NOMO-1 treated with DMSO at 0.1 percent for 48 hours (cell line): Measurements from ENCODE around the gene PTGFRN.
"Not testable (repeated sequence)": the region's sequence is repeated elsewhere in the genome, so short reads cannot be mapped to it uniquely, and the experiment has no call there.

Source experiments
- DNase-seq: peaks from one replicate; lab custom pipeline; 2025; ENCODE audit not compliant: unreplicated experiment; lab: John Stamatoyannopoulos, UW

The PTGFRN gene

DNA sequence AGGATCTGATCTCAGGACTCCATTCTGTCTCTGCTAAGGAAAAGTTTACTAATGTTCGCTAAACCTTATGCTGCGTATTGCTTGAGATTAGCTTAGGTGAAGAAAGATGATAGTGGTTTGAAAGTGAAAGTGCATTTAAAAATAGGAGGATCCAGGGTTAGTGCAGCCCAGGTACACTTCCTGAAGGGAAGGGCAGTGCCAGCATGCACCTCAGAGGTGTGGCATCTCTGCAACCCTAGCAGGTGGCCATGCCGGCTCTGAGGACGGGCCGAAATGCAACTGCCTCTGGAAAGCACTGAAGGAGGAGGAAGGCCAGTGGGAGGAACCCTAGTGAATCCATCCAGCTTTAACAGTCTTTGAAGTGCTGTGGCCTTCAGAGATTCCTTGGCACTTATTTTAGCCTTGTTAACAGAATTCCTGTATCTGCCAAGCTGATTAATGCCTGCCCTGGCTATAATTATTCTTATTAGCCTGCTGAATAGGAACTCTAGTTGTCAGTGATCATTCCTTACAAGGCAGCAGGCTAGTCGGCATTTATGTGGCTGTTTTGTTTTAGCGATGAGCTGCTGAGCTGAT, 5.5 kb downstream of the PTGFRN start:
- DNase-seq: no peak

DNA sequence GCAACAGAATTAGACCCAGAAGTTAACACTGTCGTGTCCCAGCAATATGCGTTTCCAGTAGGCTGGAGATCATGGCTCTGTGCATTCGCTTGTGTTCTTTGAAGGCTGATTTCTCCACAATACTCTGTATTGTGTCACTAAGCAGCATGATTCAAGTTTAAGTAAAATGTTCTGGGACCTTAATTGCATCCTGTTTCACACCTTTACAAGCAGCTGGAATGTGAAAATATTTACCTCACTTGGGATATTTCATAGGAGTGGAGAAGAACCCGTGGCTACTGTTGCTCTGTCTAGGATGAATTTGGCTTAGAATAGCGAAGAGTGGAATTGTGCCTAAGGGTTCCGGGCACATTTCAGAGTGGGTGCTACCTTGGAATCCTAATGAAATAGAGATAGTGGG, 6.3 kb downstream of the PTGFRN start:
- no peak for DNase-seq

DNA sequence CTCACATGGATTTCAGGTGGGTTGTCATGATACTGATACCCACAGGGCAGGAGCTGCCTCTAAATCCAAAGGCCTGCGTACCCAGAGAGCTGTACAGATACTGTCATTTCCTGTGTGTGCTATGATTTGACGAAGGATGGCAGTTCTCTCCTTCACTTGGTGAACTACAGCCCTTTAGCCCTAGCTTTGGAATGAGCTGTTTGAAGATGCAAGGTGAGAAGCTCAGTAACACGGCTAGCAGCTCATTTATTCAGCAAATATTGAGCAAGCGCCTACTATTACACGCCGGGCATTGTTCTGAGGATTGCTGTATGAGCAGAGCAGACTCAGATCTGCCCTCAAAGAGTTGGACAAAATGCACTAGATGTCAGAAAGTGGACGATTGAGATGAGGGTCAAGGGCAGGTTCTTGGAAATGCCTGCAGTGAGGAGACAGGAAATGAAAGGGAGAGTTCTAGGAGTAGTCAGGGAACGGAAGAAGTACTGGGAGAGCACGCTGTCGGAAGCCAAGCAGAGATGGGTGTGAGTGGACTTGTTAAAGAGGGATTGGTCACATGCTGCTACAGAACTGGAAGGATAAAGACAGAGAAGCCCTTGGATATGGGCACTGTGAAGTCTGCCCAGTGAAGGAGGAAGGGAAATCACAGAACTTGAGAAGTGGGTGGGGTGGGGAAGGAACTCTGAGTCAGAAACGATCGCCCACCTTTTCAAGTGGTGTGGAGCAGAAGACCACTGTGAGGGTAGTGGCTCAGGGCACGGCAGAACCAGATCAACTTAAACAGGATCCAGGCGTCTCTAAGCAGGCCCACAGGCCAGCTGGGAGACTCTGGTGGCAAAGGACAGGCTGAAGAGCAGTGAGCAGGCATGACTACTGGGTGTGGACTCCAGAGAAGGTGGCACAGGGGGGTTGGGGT, 7.1 kb downstream of the PTGFRN start:
- no peak for DNase-seq

DNA sequence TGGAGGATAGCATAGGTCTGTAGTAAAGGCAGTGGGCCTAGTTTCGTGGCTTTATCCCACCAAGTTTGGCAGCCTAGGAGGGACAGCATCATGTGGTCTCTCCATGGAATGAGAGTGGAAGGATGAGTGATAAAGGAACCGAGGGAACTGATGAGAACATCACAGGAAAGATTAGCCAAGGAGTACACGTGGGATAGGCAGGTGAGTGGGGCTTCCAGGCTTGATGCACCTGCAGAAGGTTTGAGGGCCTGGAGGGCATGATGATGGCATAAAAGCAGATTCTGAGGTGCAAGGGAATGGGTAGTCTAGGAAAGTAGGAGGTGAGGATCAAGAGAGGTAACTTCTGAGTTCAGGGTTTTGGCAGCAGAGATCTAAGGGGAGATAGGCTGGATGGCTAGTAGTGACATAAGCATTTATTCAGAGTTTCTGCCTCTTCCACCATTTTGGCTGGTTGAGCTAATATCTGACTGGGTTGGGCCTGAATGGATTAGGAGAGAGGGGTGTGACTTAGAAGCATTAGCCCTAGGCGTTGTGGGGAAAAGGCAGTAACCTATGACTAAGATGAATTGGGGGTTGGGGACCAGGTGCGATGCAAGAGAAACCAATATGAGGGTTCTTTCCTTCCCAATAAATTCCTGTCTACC, 9.1 kb downstream of the PTGFRN start:
- no peak for DNase-seq

DNA sequence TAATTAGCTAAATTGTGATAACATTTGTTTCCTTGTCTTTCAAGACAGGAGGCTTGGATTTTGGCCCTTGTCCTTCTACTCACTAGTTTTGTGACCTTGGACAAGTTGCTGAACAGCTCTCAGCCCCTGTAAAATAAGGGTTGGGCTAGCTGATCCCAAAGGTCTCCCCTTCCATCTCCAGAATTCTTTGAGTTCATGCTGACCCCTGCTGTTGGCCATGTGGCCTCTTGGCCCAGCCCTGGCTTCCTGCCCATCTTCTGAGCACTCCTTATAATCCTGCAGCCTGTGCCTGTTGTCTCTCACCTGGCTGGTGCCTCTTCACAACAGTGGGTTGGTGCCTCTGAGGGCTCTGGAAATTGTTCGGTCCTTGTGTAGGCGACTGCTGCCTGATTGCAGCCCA, 10.1 kb downstream of the PTGFRN start:
- DNase-seq: no peak

DNA sequence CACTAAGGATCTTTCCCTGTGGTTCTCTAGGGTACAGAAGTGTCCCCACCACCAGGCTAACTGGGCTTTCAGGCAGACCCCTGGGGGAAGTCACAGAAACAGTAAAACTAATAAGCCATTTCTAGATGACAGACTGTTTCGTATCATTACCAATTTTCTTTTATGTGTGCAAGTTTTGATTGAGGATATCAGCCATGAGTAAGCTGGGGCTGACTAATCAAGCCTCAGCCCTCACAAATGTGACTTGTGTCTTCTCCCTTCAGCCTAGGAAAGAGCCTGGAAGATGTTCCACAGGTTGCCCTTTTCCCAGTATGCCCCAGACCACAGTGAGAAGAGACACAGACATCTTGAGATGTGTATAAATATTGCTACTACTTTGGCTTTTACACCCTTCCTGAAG, 10.5 kb downstream of the PTGFRN start:
- no peak for DNase-seq

DNA sequence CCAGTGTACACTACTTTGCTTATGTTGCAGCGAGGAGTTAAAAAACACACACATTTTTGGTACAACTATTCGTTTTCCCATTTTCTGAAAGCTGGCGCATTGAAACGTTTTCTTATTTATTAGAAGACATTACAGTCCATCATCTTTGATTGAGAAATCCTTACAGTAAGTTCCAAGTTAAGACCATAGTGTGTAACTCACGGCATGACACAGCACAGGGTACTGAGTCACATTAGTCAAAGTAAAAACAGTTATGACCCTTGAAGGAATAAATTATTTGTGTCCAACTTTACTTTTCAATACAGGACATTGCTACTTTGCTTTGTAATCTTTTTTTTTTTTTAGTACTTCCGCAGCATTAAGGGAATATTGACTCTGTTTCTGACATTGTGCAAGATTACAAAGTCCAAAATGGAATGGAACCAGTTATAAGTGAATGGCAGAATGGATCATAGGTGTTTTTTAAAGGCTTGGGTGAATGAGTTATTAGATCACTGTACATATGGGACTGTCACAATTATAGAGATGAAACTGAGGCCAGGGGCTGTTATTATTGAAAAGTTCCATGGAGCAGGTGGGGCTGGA, 11.7 kb downstream of the PTGFRN start:
- no peak for DNase-seq

DNA sequence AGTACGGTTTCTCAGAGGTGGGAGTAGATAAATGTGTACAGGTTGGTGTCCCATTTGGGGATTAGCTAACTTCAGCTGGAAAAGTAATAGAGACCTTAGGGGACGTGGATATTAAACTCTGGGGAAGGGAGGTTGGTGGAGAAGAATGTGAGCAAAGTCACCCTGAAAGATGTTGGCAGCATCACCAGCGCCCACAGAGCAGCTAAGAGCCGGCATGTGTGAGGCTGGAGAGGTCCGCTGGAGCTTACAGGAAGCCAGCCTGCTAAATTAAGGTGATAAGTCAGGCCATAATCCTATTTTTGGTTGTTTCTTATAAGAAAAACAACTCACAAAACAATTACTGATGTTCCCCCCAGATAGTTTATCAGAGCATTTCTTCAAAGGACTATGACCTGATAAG, 12.2 kb downstream of the PTGFRN start:
- no peak for DNase-seq

DNA sequence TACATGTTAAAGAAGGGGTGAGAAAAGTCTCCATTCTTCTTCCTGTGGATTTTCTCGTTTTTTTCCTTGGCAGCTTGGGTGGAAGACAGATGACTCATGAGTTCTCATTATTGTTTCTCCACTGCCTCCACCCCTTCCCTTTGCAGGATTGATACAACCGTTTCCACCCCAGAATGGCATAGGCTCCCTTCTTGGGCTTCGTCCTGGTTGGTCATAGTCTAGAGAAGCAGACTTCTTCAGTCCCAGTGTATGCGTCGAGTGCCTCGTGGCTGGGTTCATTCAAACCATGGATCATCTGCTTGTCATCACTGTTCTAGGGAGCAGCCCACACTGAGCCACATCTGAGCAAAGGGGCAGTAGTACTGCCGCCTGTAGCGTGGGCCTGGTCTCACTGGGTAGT, 13.7 kb downstream of the PTGFRN start:
- DNase-seq: no peak

DNA sequence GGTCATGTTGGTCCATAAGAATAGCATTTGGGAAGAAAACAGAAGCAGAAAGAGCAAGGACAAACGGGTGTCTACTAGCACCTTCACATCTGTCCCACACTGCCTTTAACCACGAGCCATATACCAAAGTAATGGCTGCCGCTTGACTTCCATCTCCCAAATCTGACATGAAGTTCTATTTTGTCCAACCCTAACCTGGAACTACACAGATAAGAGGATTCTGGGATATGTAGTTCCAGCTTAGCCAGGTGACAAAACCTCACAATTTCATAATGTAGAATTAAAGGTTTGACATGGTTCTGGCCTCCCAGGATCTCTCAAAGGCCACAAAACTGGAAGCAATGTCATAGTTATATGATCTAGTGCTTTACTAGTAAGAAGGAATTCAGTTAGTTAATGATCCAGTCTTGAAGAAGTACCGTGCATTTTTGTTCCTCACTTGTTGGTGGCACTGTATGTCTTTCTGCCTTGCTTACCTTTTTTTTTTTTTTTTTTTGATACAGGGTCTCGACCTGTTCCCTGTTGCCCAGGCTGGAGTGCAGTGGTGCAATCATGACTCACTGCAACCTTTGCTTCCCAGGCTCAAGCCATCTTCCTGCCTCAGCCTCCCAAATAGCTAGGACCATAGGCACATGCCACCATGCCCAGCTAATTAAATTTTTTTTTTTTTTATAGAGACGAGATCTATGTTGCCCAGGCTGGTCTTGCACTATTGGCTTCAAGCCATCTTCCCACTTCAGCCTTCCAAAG, 17.5 kb downstream of the PTGFRN start:
- DNase-seq: no peak

DNA sequence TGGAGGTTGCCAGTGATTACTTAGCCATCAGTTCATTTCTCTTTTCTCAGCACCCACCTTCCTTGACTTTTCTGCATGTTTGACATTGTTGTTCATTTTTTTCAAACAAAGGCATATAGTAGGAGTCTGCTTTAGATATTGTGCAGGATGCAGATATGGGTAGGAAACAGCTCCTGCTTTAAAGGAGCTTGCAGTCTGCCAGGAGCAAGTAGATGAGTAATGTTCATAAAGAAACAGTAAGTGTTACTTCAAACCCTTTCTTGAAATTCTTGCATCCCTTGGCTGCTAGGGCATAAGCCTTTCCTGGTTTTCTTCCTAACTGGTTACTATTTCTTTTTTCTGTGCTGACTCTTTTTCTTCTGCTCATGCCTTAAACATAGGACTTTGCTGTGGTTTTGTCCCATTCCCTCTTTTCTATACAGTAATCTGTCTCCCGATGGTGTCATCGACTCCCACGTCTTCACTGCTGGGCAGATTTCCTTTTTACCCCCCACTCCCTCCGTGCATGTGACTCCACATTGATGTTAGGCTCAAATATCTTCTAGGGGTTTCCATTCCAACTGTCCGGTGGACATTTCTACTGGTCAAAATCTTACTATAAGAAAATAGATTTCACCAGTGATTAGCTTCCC, 20.4 kb downstream of the PTGFRN start:
- DNase-seq: no peak

DNA sequence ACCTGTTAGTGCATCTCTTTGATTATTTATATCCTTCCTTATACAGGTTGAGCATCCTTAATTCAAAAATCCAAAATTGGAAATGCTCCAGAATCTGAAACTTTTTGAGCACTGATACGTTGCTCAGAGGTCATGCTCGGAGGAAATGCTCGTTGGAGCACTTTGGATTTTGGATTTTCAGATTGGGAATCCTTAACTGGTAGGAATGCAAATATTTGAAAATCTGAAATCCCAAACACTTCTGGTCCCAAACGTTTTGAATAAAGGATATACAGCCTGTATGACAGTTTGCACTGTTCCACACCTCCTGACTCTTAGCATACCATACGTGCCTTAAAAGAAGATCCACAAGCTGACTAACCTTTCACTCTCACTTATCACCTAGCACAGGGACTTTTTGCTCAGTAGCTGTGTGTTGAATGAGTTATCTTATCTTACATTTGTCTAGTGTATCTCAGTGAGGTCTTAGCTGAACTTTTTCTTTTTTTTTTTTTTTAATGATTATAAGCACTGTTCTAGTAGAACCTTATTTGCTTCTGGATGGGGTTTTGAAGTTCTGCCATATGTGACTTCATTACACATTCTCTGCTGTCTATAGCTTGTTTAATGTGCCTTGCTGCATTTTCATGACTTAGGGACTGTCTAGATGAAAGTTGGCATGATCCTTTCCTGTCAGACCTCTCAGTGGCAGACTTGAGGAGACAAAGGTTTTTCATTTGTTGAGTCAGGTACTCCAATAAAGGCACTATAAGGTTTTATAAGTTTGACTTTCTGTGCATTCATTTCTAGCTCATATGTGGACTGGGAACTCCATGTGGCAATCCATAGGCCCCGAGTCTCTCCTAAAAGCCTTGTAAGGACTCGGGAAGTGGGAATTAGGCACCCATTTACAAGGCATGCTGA, 21.6 kb downstream of the PTGFRN start:
- no peak for DNase-seq

DNA sequence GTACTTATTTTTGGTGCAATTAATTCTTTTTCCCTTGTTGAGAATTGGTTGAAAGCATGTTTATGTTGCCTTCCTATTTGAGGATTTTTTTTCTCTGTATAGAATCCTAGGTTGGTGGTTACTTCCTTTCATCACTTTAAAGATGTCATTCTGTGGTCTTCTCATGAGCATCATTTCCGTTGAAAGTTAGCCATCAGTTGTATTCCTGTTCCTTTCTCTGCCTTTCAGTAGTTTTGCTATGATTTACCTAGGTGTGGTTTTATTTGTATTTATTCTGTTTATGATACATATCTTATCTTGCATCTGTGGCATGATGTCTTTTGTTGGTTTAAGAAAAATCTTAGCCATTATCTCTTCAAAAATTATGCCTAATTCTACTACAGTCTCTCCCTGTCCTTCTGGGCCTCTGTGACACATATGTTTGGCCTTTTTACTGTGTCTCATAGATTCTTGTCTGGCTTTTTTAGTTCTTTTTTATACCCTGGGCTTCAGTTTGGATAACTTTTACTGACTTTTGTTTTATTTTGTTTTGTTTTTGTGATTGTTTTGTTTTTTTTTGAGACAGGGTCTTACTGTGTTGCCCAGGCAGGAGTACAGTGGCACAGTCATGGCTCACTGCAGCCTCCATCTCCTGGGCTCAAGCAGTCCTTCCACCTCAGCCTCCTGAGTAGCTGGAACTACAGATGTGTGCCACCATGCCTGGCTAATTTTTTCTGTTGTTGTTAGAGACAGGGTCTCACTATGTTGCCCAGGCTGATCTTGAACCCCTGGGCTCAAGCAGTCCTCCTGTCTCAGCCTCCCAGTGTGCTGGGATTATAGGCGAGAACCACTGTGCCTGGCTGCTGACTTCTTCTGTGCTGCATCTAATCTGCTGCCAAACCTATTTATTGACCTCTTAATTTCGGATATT, 24.1 kb downstream of the PTGFRN start:
- DNase-seq: peak; percentile 37

DNA sequence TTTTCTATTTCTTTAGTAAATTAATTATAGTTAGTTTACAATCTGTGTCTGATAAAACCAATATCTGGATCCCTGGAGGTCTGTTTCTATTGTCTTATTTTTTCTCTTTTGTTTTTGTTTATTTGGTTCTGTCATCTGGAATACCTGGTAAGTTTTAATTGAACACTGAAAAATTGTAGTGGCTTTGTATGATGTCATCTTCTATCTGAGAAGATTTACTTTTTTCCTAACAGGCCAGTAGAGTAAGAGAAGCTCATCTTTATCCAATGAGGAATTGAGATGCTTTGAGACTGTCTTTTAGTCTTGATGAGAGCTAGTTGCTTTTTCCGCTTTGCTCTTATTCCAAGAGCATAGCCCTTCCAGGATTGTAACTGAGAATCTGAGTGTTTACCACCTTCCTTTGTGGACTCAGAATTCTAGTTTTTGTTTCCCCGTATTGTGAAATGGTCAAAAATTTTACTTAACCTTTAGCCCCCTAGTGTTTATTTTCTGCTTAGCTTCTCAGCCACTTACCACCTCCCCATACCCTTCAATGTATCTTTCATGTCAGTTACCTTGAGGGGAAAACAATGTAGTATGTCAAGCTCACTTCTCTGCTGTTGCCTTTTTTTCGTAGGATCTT, 25.0 kb downstream of the PTGFRN start:
- peak; percentile 32 for DNase-seq

DNA sequence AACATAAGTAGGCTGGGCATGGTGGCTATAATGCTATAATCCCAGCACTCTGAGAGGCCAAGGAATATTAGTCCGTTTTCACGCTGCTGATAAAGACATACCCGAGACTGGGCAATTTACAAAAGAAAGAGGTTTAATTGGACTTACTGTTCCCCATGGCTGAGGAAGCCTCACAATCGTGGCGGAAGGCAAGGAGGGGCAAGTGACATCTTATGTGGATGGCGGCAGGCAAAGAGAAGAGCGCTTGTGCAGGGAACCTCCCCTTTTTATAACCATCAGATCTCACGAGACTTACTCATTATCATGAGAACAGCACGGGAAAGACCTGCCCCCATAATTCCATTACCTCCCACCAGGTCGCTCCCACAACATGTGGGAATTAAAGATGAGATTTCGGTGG, 28.5 kb downstream of the PTGFRN start:
- no peak for DNase-seq

DNA sequence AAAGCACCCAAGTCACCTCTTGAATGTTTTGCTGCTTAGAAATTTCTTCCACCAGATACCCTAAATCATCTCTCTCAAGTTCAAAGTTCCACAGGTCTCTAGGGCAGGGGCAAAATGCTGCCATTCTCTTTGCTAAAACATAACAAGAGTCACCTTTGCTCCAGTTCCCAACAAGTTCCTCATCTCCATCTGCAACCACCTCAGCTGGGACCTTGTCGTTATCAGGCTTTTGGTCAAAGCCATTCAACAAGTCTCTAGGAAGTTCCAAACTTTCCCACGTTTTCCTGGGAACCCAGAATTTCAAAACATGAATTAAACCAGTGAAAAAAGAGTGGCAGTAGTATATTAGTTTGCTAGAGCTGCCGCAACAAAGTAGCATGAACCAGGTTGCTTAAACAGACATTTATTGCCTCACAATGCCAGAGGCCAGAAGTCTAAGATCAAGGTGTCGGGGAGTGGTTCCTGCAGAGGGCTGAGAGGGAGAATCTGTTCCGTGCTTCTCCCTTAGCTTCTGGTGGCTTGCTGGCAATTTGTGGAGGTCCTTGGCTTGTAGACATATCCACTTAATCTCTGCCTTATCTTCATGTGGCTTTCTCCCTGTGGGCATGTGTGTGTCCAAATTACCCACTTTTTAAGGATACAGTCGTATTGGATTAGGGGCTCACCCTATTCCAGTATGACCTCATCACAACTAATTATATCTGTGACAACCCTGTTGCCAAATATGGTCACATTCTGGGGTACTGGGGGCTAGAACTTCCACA, 30.2 kb downstream of the PTGFRN start:
- DNase-seq: not testable (repeated sequence)

DNA sequence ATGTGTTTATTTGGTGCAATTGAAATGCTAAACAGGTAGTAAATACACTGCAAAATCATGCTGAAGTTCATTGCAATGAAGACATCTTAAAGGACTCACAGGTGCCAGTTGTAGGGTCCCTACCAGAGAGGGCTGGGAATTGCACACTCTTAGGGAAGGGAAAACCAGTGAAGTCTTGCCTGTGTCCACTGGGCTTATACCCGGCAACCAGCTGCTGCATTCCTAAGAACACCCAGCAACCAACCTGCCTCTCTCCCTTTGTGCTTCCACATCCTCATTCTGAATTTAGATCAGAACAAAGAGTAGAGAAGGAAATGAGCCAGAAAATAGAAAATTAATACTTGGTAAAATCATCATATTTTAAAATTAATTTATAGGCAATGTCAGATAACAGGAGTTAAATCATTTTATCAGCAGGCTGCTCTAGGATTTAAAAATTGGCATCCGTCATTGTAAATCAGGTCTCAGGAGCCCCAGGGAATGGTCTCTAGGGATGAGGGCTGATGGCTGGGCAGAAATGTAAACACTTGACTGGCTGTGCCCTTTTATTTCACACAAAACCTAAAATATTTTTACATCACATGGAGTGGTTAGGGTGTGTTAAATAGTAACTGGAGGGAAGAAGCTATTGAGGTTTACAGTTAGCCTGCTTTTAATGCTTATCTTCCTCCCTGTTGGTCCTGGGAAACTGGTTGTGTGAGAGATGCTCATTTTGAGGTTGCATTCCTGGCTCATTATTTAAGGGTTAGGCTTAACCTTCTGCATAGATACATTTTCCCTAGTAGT, 31.3 kb downstream of the PTGFRN start:
- DNase-seq: no peak
